ENCODE results near the gene GRB14. TPM values are rescaled to one million over a fixed set of nuclear protein-coding genes. Genes with fewer than 3 reads are reported as not detected.

GRB14 gene
- total RNA-seq, 1 donor from 2014 or later = 8.9 TPM

- Histone ChIP-seq H3K4me1 (no peaks in the 10 kb centered on the region), H3K9me3 (no peaks in the 10 kb centered on the region), H3K27ac (no peak overlapping the region), H3K27me3 (no peaks in the 10 kb centered on the region), H3K4me3 (no peak overlapping the region), H3K36me3 (no peaks in the 10 kb centered on the region)
- TF ChIP-seq CTCF (IDR thresholded peaks at IDR 0.05) = no peak
- ATAC-seq = no peak
- intact Hi-C loops (cut with DNase I) = no loop called here
- no peak for DNase-seq
These were observed 90.8 kb downstream of the GRB14 start for GRCh38 chr2:164530464-164530863.

GRCh38 chr2:164523726-164524125 lies 97.6 kb downstream of the GRB14 start:
- H3K4me1 ChIP-seq = no peaks in the 10 kb centered on the region
- no peak for TF ChIP-seq CTCF (IDR thresholded peaks at IDR 0.05)

GRCh38 chr2:164523009-164523408 lies 98.3 kb downstream of the GRB14 start:
- intact Hi-C loops (cut with DNase I) = no loop called here
- Histone ChIP-seq H3K4me1 (no peaks in the 10 kb centered on the region), H3K27me3 (no peaks in the 10 kb centered on the region), H3K36me3 (no peaks in the 10 kb centered on the region), H3K9me3 (peaks cover 4% of the 10 kb centered on the region), H3K27ac (no peak overlapping the region), H3K4me3 (no peak overlapping the region)
- no peak for TF ChIP-seq CTCF (IDR thresholded peaks at IDR 0.05)
- DNase-seq = no peak
- no peak for ATAC-seq

More at GRCh38 chr2:164523726-164524125, 97.6 kb downstream of the GRB14 start:
- no peaks in the 10 kb centered on the region for H3K36me3 ChIP-seq
- H3K27ac ChIP-seq = no peak overlapping the region
- H3K27me3 ChIP-seq = no peaks in the 10 kb centered on the region
- intact Hi-C loops (cut with DNase I) = no loop called here
- H3K9me3 ChIP-seq = peaks cover 4% of the 10 kb centered on the region
- DNase-seq = no peak
- H3K4me3 ChIP-seq = no peak overlapping the region
- ATAC-seq = no peak

GRCh38 chr2:164522561-164522981 lies 98.7 kb downstream of the GRB14 start:
- Histone ChIP-seq H3K27me3 (no peaks in the 10 kb centered on the region), H3K4me1 (no peaks in the 10 kb centered on the region), H3K36me3 (no peaks in the 10 kb centered on the region), H3K9me3 (peaks cover 4% of the 10 kb centered on the region), H3K4me3 (no peak overlapping the region), H3K27ac (no peak overlapping the region)
- intact Hi-C loops (cut with DNase I) = no loop called here
- ATAC-seq = no peak
- DNase-seq = no peak
- no peak for TF ChIP-seq CTCF (IDR thresholded peaks at IDR 0.05)

GRCh38 chr2:164515734-164516133 lies 105.5 kb downstream of the GRB14 start:
- no peak for TF ChIP-seq CTCF (IDR thresholded peaks at IDR 0.05)
- no peaks in the 10 kb centered on the region for H3K4me1 ChIP-seq
- no peaks in the 10 kb centered on the region for H3K27me3 ChIP-seq
- no peak for ATAC-seq
- intact Hi-C loops (cut with DNase I) = no loop called here
- no peaks in the 10 kb centered on the region for H3K36me3 ChIP-seq
- peaks cover 4% of the 10 kb centered on the region for H3K9me3 ChIP-seq
- H3K4me3 ChIP-seq = no peak overlapping the region
- DNase-seq = no peak
- H3K27ac ChIP-seq = no peak overlapping the region

GRCh38 chr2:164515030-164515429 lies 106.3 kb downstream of the GRB14 start:
- intact Hi-C loops (cut with DNase I) = no loop called here
- Histone ChIP-seq H3K9me3 (peaks cover 4% of the 10 kb centered on the region), H3K27me3 (no peaks in the 10 kb centered on the region), H3K27ac (no peak overlapping the region), H3K4me1 (no peaks in the 10 kb centered on the region), H3K36me3 (no peaks in the 10 kb centered on the region), H3K4me3 (no peak overlapping the region)
- DNase-seq (no peak), ATAC-seq (no peak)
- TF ChIP-seq CTCF (IDR thresholded peaks at IDR 0.05) = no peak

Measured in upper lobe of right lung (tissue), 1 donor.